K562 (cell line): Measurements from ENCODE around the gene C13orf46. TPM values are rescaled to one million over a fixed set of nuclear protein-coding genes. Genes with fewer than 3 reads are reported as not detected.

Experiments used
- ATAC-seq: fragments of 200-7000 bp; cut with Tn5 transposase; 3 replicates; pipeline ENCODE4 v1.9.1; 2020; ENCODE audit warnings: moderate library complexity
- BruUV-seq: library from RNA; stranded (reverse); fragments of 400-500 nt; replicated peaks from 2 replicates; lab custom pipeline; 2021; lab: Mats Ljungman, UMichigan
- CTCF ChIA-PET: fragments of 300-600 bp; formaldehyde crosslinking; extraction: SDS; loops from one replicate; lab custom pipeline; 2021; ENCODE audit warnings: low intra/inter-chr PET ratio; lab: Yijun Ruan, JAX
- POLR2A ChIA-PET: fragments of 300-600, 350-650 bp; sonication (Branson Sonifier 250); formaldehyde crosslinking; extraction: SDS; loops from one replicate; lab custom pipeline; 2021; ENCODE audit warnings: antibody characterized with exemption, inconsistent platforms; lab: Yijun Ruan, JAX
- DNase-seq, 4 experiments: peaks; one replicate each; pipeline versions ENCODE4 v3.0.0 to v3.0.0-alpha.2; 2011 to 2018; ENCODE audit warnings: low spot score in 3 of 4, mixed read lengths in 3 of 4; ENCODE audit errors: extremely low read depth in 1 of 4
- FAIRE-seq: peaks from 2 replicates; lab custom pipeline; 2011; peaks lifted over from hg19 to GRCh38; lab: Jason Lieb, UNC
- H2AFZ ChIP-seq: 2 replicates; pipeline ENCODE4 v1.6.0; 2011; ENCODE audit warnings: low read depth, low read length, control low read depth, inconsistent platforms
- H3K27ac ChIP-seq: fragments of 200-600 bp; 3 replicates; pipeline ENCODE4 v1.8.0; 2011; ENCODE audit warnings: low read depth, mild to moderate bottlenecking, control low read depth, inconsistent platforms, low read length, moderate library complexity, mixed read lengths; ENCODE audit errors: extremely low read depth
- H3K27me3 ChIP-seq, 2 experiments: fragments of 300-600 bp in 1 of 2; 2 replicates in 1 of 2; 3 replicates in 1 of 2; pipeline versions ENCODE4 v1.6.0 to v1.8.0; 2011; ENCODE audit warnings: inconsistent platforms in 2 of 2, low read length in 2 of 2, mild to moderate bottlenecking in 1 of 2, mixed read lengths in 1 of 2, moderate library complexity in 1 of 2; ENCODE audit not compliant: control insufficient read depth in 2 of 2, insufficient read depth in 2 of 2
- H3K36me3 ChIP-seq: fragments of 300-600 bp; 3 replicates; pipeline ENCODE4 v1.8.0; 2011; ENCODE audit warnings: mild to moderate bottlenecking, low read length, inconsistent platforms; ENCODE audit not compliant: control insufficient read depth, insufficient read depth
- H3K4me1 ChIP-seq, 2 experiments: fragments of 200-600 bp in 1 of 2; replicated peaks in 1 of 2; 2 replicates in 1 of 2; 3 replicates in 1 of 2; pipeline versions ENCODE4 v1.5.1 to v1.8.0; 2011; ENCODE audit warnings: inconsistent platforms in 2 of 2, low read length in 2 of 2, mild to moderate bottlenecking in 1 of 2, mixed read lengths in 1 of 2, moderate library complexity in 1 of 2; ENCODE audit not compliant: control insufficient read depth in 2 of 2, insufficient read depth in 2 of 2
- H3K4me2 ChIP-seq: 2 replicates; pipeline ENCODE4 v1.6.1; 2011; ENCODE audit warnings: low read length, control low read depth, inconsistent platforms, mixed read lengths; ENCODE audit not compliant: insufficient read depth
- H3K4me3 ChIP-seq: fragments of 200-600 bp; sonication (generic), shearing (Covaris generic); 2 replicates; pipeline ENCODE4 v1.5.1; 2016; ENCODE audit warnings: control low read depth, inconsistent platforms
- H3K79me2 ChIP-seq: fragments of 200-600 bp; 3 replicates; pipeline ENCODE4 v1.8.0; 2011; ENCODE audit warnings: low read length, inconsistent platforms; ENCODE audit not compliant: control insufficient read depth, insufficient read depth
- H3K9ac ChIP-seq, 2 experiments: 2 replicates each; pipeline versions ENCODE4 v1.6.0 to v1.6.1; 2011; ENCODE audit warnings: low read depth in 2 of 2, low read length in 2 of 2, control low read depth in 1 of 2, inconsistent platforms in 1 of 2, mild to moderate bottlenecking in 1 of 2, mixed read lengths in 1 of 2; ENCODE audit not compliant: insufficient read depth in 1 of 2
- H3K9me1 ChIP-seq: one replicate; pipeline ENCODE4 v1.6.0; 2011; ENCODE audit warnings: inconsistent platforms, mild to moderate bottlenecking, low read length, moderate library complexity; ENCODE audit not compliant: control insufficient read depth, insufficient read depth
- H3K9me3 ChIP-seq: replicated peaks from 2 replicates; pipeline ENCODE4 v1.5.1; 2011; ENCODE audit warnings: low read depth, low read length, inconsistent platforms; ENCODE audit not compliant: control insufficient read depth, insufficient read depth
- H4K20me1 ChIP-seq: replicated peaks from 2 replicates; pipeline ENCODE4 v1.6.1; 2011; ENCODE audit warnings: low read length, inconsistent platforms, mixed read lengths; ENCODE audit not compliant: control insufficient read depth, insufficient read depth
- EHMT2 ChIP-seq: fragments of 450-650 bp; IDR thresholded peaks from 2 replicates; pipeline ENCODE4 v1.6.1; 2018; ENCODE audit warnings: antibody characterized with exemption
- HNRNPL ChIP-seq: fragments of 200-400 bp; formaldehyde crosslinking; IDR thresholded peaks from 2 replicates; pipeline ENCODE4 v1.6.1; 2017; ENCODE audit warnings: low read depth, mild to moderate bottlenecking, low read length
- RBM22 ChIP-seq: fragments of 200-400 bp; formaldehyde crosslinking; IDR thresholded peaks from 2 replicates; pipeline ENCODE4 v1.6.1; 2018; ENCODE audit warnings: low read length, low read depth; ENCODE audit not compliant: poor library complexity, severe bottlenecking
- RBM34 ChIP-seq: fragments of 200-400 bp; formaldehyde crosslinking; IDR thresholded peaks from 2 replicates; pipeline ENCODE4 v1.6.1; 2018; ENCODE audit warnings: low read length, borderline replicate concordance; ENCODE audit not compliant: insufficient read depth
- WGBS: fragments of 100-300 bp; shearing (Covaris generic); methylation state at CpG from one replicate; pipeline ENCODE4 v1.1.6; 2016; ENCODE audit warnings: low coverage, mixed read lengths; ENCODE audit not compliant: insufficient coverage; ENCODE audit errors: missing lambda C conversion rate; 5-methylcytosine and 5-hydroxymethylcytosine counted together
- in situ Hi-C: fragments of 300-500 bp; cut with MboI; formaldehyde crosslinking; loops from 4 replicates; pipeline ENCODE4 v1.15.0; 2018; ENCODE audit warnings: inconsistent platforms, mixed read lengths
- intact Hi-C: fragments of 100-400 bp; cut with micrococcal nuclease; formaldehyde crosslinking; loops from 2 replicates; pipeline ENCODE4 v1.14.2; 2022
- polyA plus RNA-seq, 8 experiments: library from polyadenylated mRNA; depleted of rRNA in 4 of 8; stranded (reverse) in 5 of 8; unstranded in 3 of 8; fragments of >200 nt; fragmentation: Nextera tagmentation in 2 of 8; fragmentation: Illumina TruSeq in 1 of 8; extraction: Ambion mirVana in 2 of 8; extraction: Trizol in 1 of 8; gene quantifications; 2 replicates each; pipeline versions ENCODE4 v1.2.1 to v1.2.3, GENCODE V29; 2011 to 2014; ENCODE audit warnings: inconsistent platforms in 1 of 8, missing spikeins in 1 of 8
- total RNA-seq, 7 experiments: library from RNA; depleted of rRNA in 6 of 7; stranded (reverse); fragments of >200 nt in 6 of 7; fragmentation: Illumina TruSeq in 2 of 7; extraction: Trizol in 2 of 7; gene quantifications; 2 replicates each; pipeline versions ENCODE4 v1.2.1 to v1.2.3, GENCODE V29; 2011 to 2021; ENCODE audit warnings: low replicate concordance in 1 of 7

The C13orf46 gene
- total and polyA plus RNA-seq, 9 of the 15 experiments (the other 6 are each of a cell fraction or from before 2014, with no cell fraction given) = 0.04 to 0.24 (median 0.05) TPM; not detected in 4

GRCh38 chr13:114015111-114015968 lies 41.5 kb upstream of the C13orf46 start:
- Histone ChIP-seq H3K9me1 (no peaks in the 10 kb centered on the region), H3K9ac (no peak overlapping the region; a peak in 1 of 4 replicates), H4K20me1 (no peaks in the 10 kb centered on the region), H3K27ac (no peak overlapping the region), H3K4me1 (peaks cover 2 to 41% of the 10 kb centered on the region in 2 experiments; a peak in 3 of 5 replicates), H3K4me3 (no peak overlapping the region), H3K27me3 (no peaks in the 10 kb centered on the region), H3K4me2 (no peak overlapping the region), H3K36me3 (peaks cover 41% of the 10 kb centered on the region; the same call in 2 of the 3 replicates), H3K79me2 (no peaks in the 10 kb centered on the region), H3K9me3 (no peaks in the 10 kb centered on the region), H2AFZ (no peak overlapping the region)
- WGBS = 96% methylated on average over 19 of the region's 40 CpGs
- BruUV-seq = no TSS peak
- DNase-seq = no peak
- FAIRE-seq = no peak
- TF ChIP-seq HNRNPL = no peak
- TF ChIP-seq RBM34 = no peak
- no peak for TF ChIP-seq EHMT2
- TF ChIP-seq RBM22 = peak; percentile 24
- CTCF ChIA-PET = no interaction called here
- ATAC-seq = no peak
- intact Hi-C loops = no loop called here
- POLR2A ChIA-PET = interaction anchor here (1.0 kb wide), 1 partner anchor 11 kb away, joined by 3 read pairs; no protein-coding TSS in a partner anchor
- in situ Hi-C loops = no loop called here
